Heart right ventricle (tissue), 16 donors: Measurements from ENCODE around the gene AIFM2. TPM values are rescaled to one million over a fixed set of nuclear protein-coding genes. Genes with fewer than 3 reads are reported as not detected.
"Not testable (repeated sequence)": the region's sequence is repeated elsewhere in the genome, so short reads cannot be mapped to it uniquely, and the experiment has no call there.

Experiments used
- ATAC-seq, 8 donors: fragments of 200-7000 bp; cut with Tn5 transposase; one replicate each; pipeline ENCODE4 v1.9.1; 2020; ENCODE audit warnings: mild to moderate bottlenecking in 8 of 8, moderate library complexity in 8 of 8, moderate number of reproducible peaks in 1 of 8
- DNase-seq, 2 donors: peaks; one replicate each; pipeline ENCODE4 v3.0.0-alpha.2; 2020
- H3K27ac ChIP-seq, 10 donors: fragments of 200-600 bp; sonication (generic) in 2 of 10; one replicate each; pipeline versions ENCODE4 v1.5.0 to v1.8.0; 2020 to 2022; ENCODE audit warnings: mild to moderate bottlenecking in 3 of 10
- H3K27me3 ChIP-seq, 7 donors: fragments of 200-600 bp; one replicate each; pipeline ENCODE4 v1.8.0; 2021 to 2022; ENCODE audit warnings: mild to moderate bottlenecking in 2 of 7
- H3K36me3 ChIP-seq, 9 donors: fragments of 200-600 bp; sonication (generic) in 1 of 9; one replicate each; pipeline versions ENCODE4 v1.5.0 to v1.8.0; 2020 to 2022; ENCODE audit warnings: mild to moderate bottlenecking in 2 of 9
- H3K4me1 ChIP-seq, 9 donors: fragments of 200-600 bp; sonication (generic) in 1 of 9; one replicate each; pipeline versions ENCODE4 v1.5.0 to v1.8.0; 2020 to 2022; ENCODE audit warnings: mild to moderate bottlenecking in 4 of 9
- H3K4me3 ChIP-seq, 10 donors: fragments of 200-600 bp; sonication (generic) in 2 of 10; one replicate each; pipeline versions ENCODE4 v1.5.0 to v1.8.0; 2020 to 2022; ENCODE audit warnings: mild to moderate bottlenecking in 7 of 10, moderate library complexity in 2 of 10
- H3K9me3 ChIP-seq, 11 donors: fragments of 200-600 bp in 10 of 11; sonication (generic) in 2 of 11; one replicate each; pipeline versions ENCODE4 v1.5.0 to v1.8.0; 2013 to 2022; ENCODE audit warnings: mild to moderate bottlenecking in 2 of 11, control low read depth in 1 of 11, moderate library complexity in 1 of 11
- CTCF ChIP-seq, 9 donors: fragments of 200-600 bp; sonication (generic) in 2 of 9; IDR thresholded peaks; one replicate each; pipeline versions ENCODE4 v1.5.0 to v1.8.0; 2021 to 2022; ENCODE audit warnings: antibody characterized with exemption in 9 of 9, mild to moderate bottlenecking in 5 of 9, moderate library complexity in 1 of 9
- WGBS, 2 donors: extraction: QIAGEN DNeasy Blood & Tissue Kit; methylation state at CpG; one replicate each; pipeline ENCODE4 v1.1.7; 2013; ENCODE audit warnings: inconsistent platforms in 1 of 2; 5-methylcytosine and 5-hydroxymethylcytosine counted together
- intact Hi-C, 10 donors: fragments of 100-400 bp; cut with DNase I; formaldehyde crosslinking; loops; one replicate each; pipeline versions ENCODE4 v1.11.1 to v1.14.2; 2022
- long read RNA-seq, 3 donors: library from polyadenylated mRNA; unstranded; transcript quantifications; one replicate each; pipeline ENCODE4 v2.0.0, GENCODE V29; 2020 to 2021
- polyA plus RNA-seq, 2 donors: library from polyadenylated mRNA; stranded (reverse); fragments of 200-250 nt; gene quantifications; one replicate each; pipeline ENCODE4 v1.2.3, GENCODE V29; 2013
- total RNA-seq, 10 donors: library from RNA; stranded (reverse); fragmentation: NEBNext Ultra II Directional in 3 of 10; extraction: Animal tissue kit (Norgen Biotek cat#: 25700) in 3 of 10; gene quantifications; one replicate each; pipeline versions ENCODE4 v1.2.1 to v1.2.4, GENCODE V29; 2021 to 2023
- donor health status: Arrhythmogenic right ventricular cardiomyopathy.
- donor health status: ischemic (EF 13 %, LVEDD 7.1; RV severe dilation, severe dysfunction).
- donor health status: healthy with polysubstance abuse.
- donor health status: DM: no; HTN: yes; CAD: no.
- donor health status: DM: no; HTN: no; CAD: no.
- donor health status: ischemic (EF 25% LVEDD 6.9; RV normal size, moderate dysfunction).
- donor health status: ischemic (EF 25% LVEDD 5.7; RV mildly dilated, moderate dysfunction).
- donor health status: healthy.
- donor health status: DM: yes; HTN: yes; CAD: no.
- donor health status: Ischemic cardiomyopathy.
- donor health status: ischemic (EF 35%, LVEDD 5.7; RV mildly dilated, moderate dysfunction).
- donor health status: nonischemic (EF 11% LVEDD 7.7; RV severe dilation, severe dysfunction).
- donor health status: DM: yes; HTN: yes; CAD: no.
- donor health status: PGD.
- donor health status: ischemic (EF 29% LVEDD 5.4; RV normal size, mild dysfunction).
- donor health status: nonischemic (EF 23%, LVEDD 6.1; RV moderate dilation, normal function).

AIFM2 gene
- total RNA-seq (10 to 100 TPM; 14.1 to 22.9 (median 17.5) TPM), polyA plus RNA-seq (10 to 100 TPM; 20.6 to 27.0 TPM)
- long read RNA-seq, donor 1, transcript AIFM2-201 (9 exons, 3,243 nt): major isoform, 51 of 87 reads
- long read RNA-seq, donor 1, transcript AIFM2-204 (9 exons, 3,247 nt): minor isoform, 14 of 87 reads
- long read RNA-seq, donor 1, partial matches to known transcripts: 5 of 87 reads
- long read RNA-seq, donor 1, other reads (novel, unspliced or antisense): 17 of 87 reads
- long read RNA-seq, donor 2, transcript AIFM2-204 (9 exons, 3,247 nt): minor isoform, 10 of 76 reads
- long read RNA-seq, donor 2, transcript AIFM2-201 (9 exons, 3,243 nt): major isoform, 44 of 76 reads
- long read RNA-seq, donor 2, partial matches to known transcripts: 4 of 76 reads
- long read RNA-seq, donor 2, other reads (novel, unspliced or antisense): 18 of 76 reads
- long read RNA-seq, donor 3, transcript AIFM2-204 (9 exons, 3,247 nt): minor isoform, 17 of 86 reads
- long read RNA-seq, donor 3, transcript AIFM2-201 (9 exons, 3,243 nt): major isoform, 41 of 86 reads
- long read RNA-seq, donor 3, partial matches to known transcripts: 7 of 86 reads
- long read RNA-seq, donor 3, other reads (novel, unspliced or antisense): 21 of 86 reads

- WGBS, 2 donors: 4 to 6% methylated on average over 56 to 80 of the region's 80 CpGs
- peaks cover 0 to 28% (median 21%) of the 10 kb centered on the region in 9 donors for H3K4me1 ChIP-seq
- peaks cover 0 to 6% (median 0%) of the 10 kb centered on the region in 7 donors for H3K27me3 ChIP-seq
- intact Hi-C loops: no loop called here
- peak in 3 of 9 donors; percentile 25 to 34 (median 29) for TF ChIP-seq CTCF (IDR thresholded peaks at IDR 0.05)
- peak; percentile 72 to 84 for DNase-seq
- ATAC-seq: peak; percentile 85 to 91 (median 88)
- peak within 1 kb of the TSS; percentile 53 to 91 (median 84) for H3K27ac ChIP-seq
- no peaks in the 10 kb centered on the region for H3K9me3 ChIP-seq
- peak within 1 kb of the TSS; percentile 43 to 87 (median 69) for H3K4me3 ChIP-seq
- peaks cover 0 to 12% (median 0%) of the 10 kb centered on the region in 9 donors for H3K36me3 ChIP-seq
Measured at GRCh38 chr10:70132098-70133029, at the start of gene AIFM2. AIFM2 (minus strand) TSS chr10:70132825; CDS start chr10:70124084, 8,741 bp downstream.

GRCh38 chr10:70179209-70179608 lies 46.6 kb upstream of the AIFM2 start:
- ATAC-seq, DNase-seq, H3K4me1 ChIP-seq, H3K4me3 ChIP-seq, intact Hi-C loops, H3K36me3 ChIP-seq, H3K27ac ChIP-seq, H3K27me3 ChIP-seq: not testable (repeated sequence)
- WGBS, 2 donors: 94 to 96% methylated on average over 8 of the region's 8 CpGs
- H3K9me3 ChIP-seq: peaks cover 0 to 16% (median 8%) of the 10 kb centered on the region in 11 donors

GRCh38 chr10:70178139-70178725 lies 45.6 kb upstream of the AIFM2 start:
- intact Hi-C loops: no loop called here
- WGBS, 2 donors: 52 to 62% methylated on average over 4 of the region's 4 CpGs
- no peak for ATAC-seq
- peaks cover 0 to 16% (median 8%) of the 10 kb centered on the region in 11 donors for H3K9me3 ChIP-seq
- H3K36me3 ChIP-seq: no peaks in the 10 kb centered on the region
- no peak for DNase-seq
- peaks cover 0 to 4% (median 0%) of the 10 kb centered on the region in 7 donors for H3K27me3 ChIP-seq
- TF ChIP-seq CTCF (IDR thresholded peaks at IDR 0.05): no peak
- H3K4me3 ChIP-seq: no peak overlapping the region
- H3K27ac ChIP-seq: no peak overlapping the region
- peaks cover 0 to 14% (median 0%) of the 10 kb centered on the region in 9 donors for H3K4me1 ChIP-seq

- TF ChIP-seq CTCF (IDR thresholded peaks at IDR 0.05): no peak
- ATAC-seq: no peak
- intact Hi-C loops: no loop called here
- Histone ChIP-seq H3K4me3 (no peak overlapping the region), H3K27me3 (no peaks in the 10 kb centered on the region), H3K4me1 (peaks cover 0 to 14% (median 0%) of the 10 kb centered on the region in 9 donors), H3K27ac (no peak overlapping the region), H3K36me3 (no peaks in the 10 kb centered on the region), H3K9me3 (peaks cover 0 to 16% (median 8%) of the 10 kb centered on the region in 11 donors)
- DNase-seq: no peak
- WGBS, 2 donors: 78 to 79% methylated on average over 6 of the region's 6 CpGs
Measured at GRCh38 chr10:70176441-70176840, 43.8 kb upstream of the AIFM2 start.
